PC-9 (cell line): ENCODE results near the gene NF1. TPM values are rescaled to one million over a fixed set of nuclear protein-coding genes. Genes with fewer than 3 reads are reported as not detected.
A peak's percentile ranks its signal among the peaks of the same experiment; 100 is the strongest.

Source experiments
- BruUV-seq: library from RNA; stranded (reverse); fragments of 400-500 nt; replicated peaks from 2 replicates; lab custom pipeline; 2021; lab: Mats Ljungman, UMichigan
- CTCF ChIA-PET: fragments of 300-600 bp; sonication (Branson Sonifier 250); formaldehyde crosslinking; loops from one replicate; lab custom pipeline; 2022; ENCODE audit warnings: antibody characterized with exemption; lab: Charles Lee
- POLR2A ChIA-PET: fragments of 300-600 bp; sonication (Branson Sonifier 250); formaldehyde crosslinking; loops from one replicate; lab custom pipeline; 2022; ENCODE audit warnings: antibody characterized with exemption; ENCODE audit not compliant: unreplicated experiment; lab: Charles Lee
- DNase-seq, 2 experiments: peaks; one replicate each; pipeline versions ENCODE4 v3.0.0 to v3.0.0-alpha.2; 2015 to 2022; ENCODE audit warnings: mixed read lengths in 1 of 2
- H2AFZ ChIP-seq: fragments of 200-600 bp; sonication (generic); 2 replicates; pipeline ENCODE4 v1.8.1; 2017; ENCODE audit warnings: antibody characterized with exemption
- H3F3A ChIP-seq: fragments of 200-600 bp; sonication (generic); 2 replicates; pipeline ENCODE4 v1.8.1; 2017; ENCODE audit warnings: antibody characterized with exemption, mild to moderate bottlenecking, low read depth; ENCODE audit not compliant: insufficient read depth
- H3K27ac ChIP-seq: fragments of 200-600 bp; sonication (generic); 2 replicates; pipeline ENCODE4 v1.6.1; 2016; ENCODE audit warnings: mixed run types
- H3K27me3 ChIP-seq: fragments of 200-600 bp; sonication (generic); 2 replicates; pipeline ENCODE4 v1.6.1; 2016; ENCODE audit warnings: low read depth, mixed run types; ENCODE audit not compliant: insufficient read depth
- H3K36me3 ChIP-seq: fragments of 200-600 bp; sonication (generic); 2 replicates; pipeline ENCODE4 v1.6.1; 2016; ENCODE audit warnings: low read depth, mixed run types
- H3K4me1 ChIP-seq: fragments of 200-600 bp; sonication (generic); replicated peaks from 2 replicates; pipeline ENCODE4 v1.6.1; 2016; ENCODE audit warnings: mixed run types; ENCODE audit not compliant: insufficient read depth
- H3K4me2 ChIP-seq: fragments of 200-600 bp; sonication (generic); 2 replicates; pipeline ENCODE4 v1.6.1; 2017; ENCODE audit warnings: mixed run types
- H3K4me3 ChIP-seq: fragments of 200-600 bp; sonication (generic); 2 replicates; pipeline ENCODE4 v1.6.1; 2016; ENCODE audit warnings: mixed run types
- H3K79me2 ChIP-seq: fragments of 200-600 bp; sonication (generic); 2 replicates; pipeline ENCODE4 v1.6.1; 2017; ENCODE audit warnings: low read depth, mixed run types
- H3K9me2 ChIP-seq: fragments of 200-600 bp; sonication (generic); 2 replicates; pipeline ENCODE4 v1.8.1; 2017; ENCODE audit warnings: mild to moderate bottlenecking; ENCODE audit not compliant: insufficient read depth
- H3K9me3 ChIP-seq: fragments of 200-600 bp; sonication (generic); 2 replicates; pipeline ENCODE4 v1.8.1; 2016; ENCODE audit warnings: low read depth; ENCODE audit not compliant: insufficient read depth
- H4K20me1 ChIP-seq: fragments of 200-600 bp; sonication (generic); 2 replicates; pipeline ENCODE4 v1.8.1; 2017; ENCODE audit not compliant: insufficient read depth
- CTCF ChIP-seq: fragments of 200-600 bp; sonication (generic); conservative IDR thresholded peaks from 2 replicates; pipeline ENCODE4 v1.6.1; 2017; ENCODE audit warnings: mixed run types, antibody characterized with exemption, mild to moderate bottlenecking, moderate library complexity
- EZH2 ChIP-seq: fragments of 200-600 bp; sonication (generic); IDR thresholded peaks from 2 replicates; pipeline ENCODE4 v1.8.0; 2017; ENCODE audit warnings: antibody characterized with exemption, low read depth
- intact Hi-C: fragments of 100-400 bp; cut with micrococcal nuclease; formaldehyde crosslinking; loops from one replicate; pipeline ENCODE4 v1.10.0; 2022; ENCODE audit not compliant: unreplicated experiment
- total RNA-seq: library from RNA; stranded (reverse); gene quantifications from 2 replicates; pipeline ENCODE4 v1.2.3, GENCODE V29; 2021

The NF1 gene
- total RNA-seq, 1 experiment from 2014 or later, result 61.0 TPM

DNA sequence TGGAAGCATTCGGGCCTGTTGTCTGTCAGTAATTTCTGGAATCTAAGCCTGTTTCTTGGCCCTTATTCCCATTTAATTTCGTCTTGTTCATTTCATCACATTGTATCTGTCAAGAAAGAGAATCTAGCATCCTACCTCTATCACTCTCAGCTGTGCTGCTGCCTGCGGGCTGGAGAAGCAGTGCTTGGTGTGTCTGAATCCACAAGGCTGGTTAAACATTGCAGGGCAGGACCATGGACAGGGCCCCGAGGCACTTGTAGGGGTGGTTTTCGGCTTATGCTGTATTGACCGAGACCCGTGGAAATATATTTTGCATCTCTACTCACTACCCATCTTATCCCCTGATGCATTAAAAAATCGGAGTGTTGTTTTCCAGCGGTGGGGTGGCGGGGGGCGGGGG, 299.8 kb downstream of the NF1 start:
- Histone ChIP-seq H3K4me3 (no peak overlapping the region), H3K36me3 (no peaks in the 10 kb centered on the region), H3K27me3 (no peaks in the 10 kb centered on the region), H3F3A (no peaks in the 10 kb centered on the region), H2AFZ (no peak overlapping the region), H3K4me2 (no peak overlapping the region), H4K20me1 (no peaks in the 10 kb centered on the region), H3K4me1 (no peaks in the 10 kb centered on the region), H3K27ac (no peak overlapping the region), H3K79me2 (no peaks in the 10 kb centered on the region), H3K9me3 (no peaks in the 10 kb centered on the region), H3K9me2 (no peaks in the 10 kb centered on the region)
- ChIA-PET CTCF (no interaction called here), POLR2A (no interaction called here)
- peak in 1 of 2 experiments; percentile 45 for DNase-seq
- intact Hi-C loops, result no loop called here
- BruUV-seq, result no TSS peak
- no peak for TF ChIP-seq CTCF
- no peak for TF ChIP-seq EZH2

DNA sequence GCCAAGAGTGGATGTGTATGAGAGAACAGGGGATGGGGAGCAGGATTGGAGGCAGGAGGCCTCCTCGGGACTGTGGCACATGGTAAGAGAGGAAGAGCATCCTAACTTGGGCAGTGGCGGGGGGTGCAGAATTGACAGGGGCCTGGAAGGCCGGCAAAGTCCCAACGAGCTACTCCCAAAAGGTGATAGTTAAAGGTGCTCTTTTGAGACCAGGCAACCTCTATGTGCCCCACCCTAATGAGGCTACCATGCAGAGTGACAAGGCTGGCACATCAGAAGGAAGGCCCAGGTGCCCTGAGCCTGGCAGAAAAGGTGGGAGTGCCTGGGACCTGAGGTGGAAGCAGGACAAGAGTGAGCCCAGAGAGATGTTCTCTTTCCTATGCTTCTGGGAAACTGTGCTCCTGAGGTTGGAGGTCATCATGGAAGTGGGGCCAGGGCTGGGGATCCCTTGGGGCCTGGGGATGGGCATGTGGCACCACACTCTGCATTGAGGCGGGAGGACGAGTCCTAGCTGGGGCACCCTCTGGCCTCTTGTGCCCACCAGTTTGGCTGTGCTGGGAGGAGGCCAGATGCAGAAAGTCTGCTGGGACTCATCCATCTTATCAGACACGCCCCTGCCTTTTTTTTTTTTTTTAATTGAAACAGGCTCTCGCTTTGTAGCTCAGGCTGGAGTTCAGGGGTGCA, 302.6 kb downstream of the NF1 start:
- Histone ChIP-seq H3K4me3 (no peak overlapping the region), H3K27me3 (no peaks in the 10 kb centered on the region), H3F3A (no peaks in the 10 kb centered on the region), H3K9me3 (no peaks in the 10 kb centered on the region), H3K9me2 (no peaks in the 10 kb centered on the region), H3K36me3 (no peaks in the 10 kb centered on the region), H4K20me1 (no peaks in the 10 kb centered on the region), H3K4me1 (no peaks in the 10 kb centered on the region), H2AFZ (no peak overlapping the region), H3K4me2 (no peak overlapping the region), H3K27ac (no peak overlapping the region), H3K79me2 (no peaks in the 10 kb centered on the region)
- intact Hi-C loops, result no loop called here
- TF ChIP-seq CTCF, result no peak
- no peak for TF ChIP-seq EZH2
- ChIA-PET POLR2A (no interaction called here), CTCF (interaction anchor here (0.6 kb wide), 1 partner anchor 443 kb away, joined by 5 read pairs; no protein-coding TSS in a partner anchor)
- no peak for DNase-seq
- no TSS peak for BruUV-seq

- ChIA-PET POLR2A (no interaction called here), CTCF (interaction anchor here (0.6 kb wide), 1 partner anchor 514 kb away, joined by 4 read pairs; no protein-coding TSS in a partner anchor)
- BruUV-seq, result no TSS peak
Observed at GRCh38 chr17:31398381-31399311, 303.9 kb downstream of the NF1 start.

More at GRCh38 chr17:31398381-31399311, 303.9 kb downstream of the NF1 start:
- Histone ChIP-seq H3K27me3 (no peaks in the 10 kb centered on the region), H3K79me2 (no peaks in the 10 kb centered on the region), H2AFZ (no peak overlapping the region), H3K9me2 (no peaks in the 10 kb centered on the region), H3F3A (no peaks in the 10 kb centered on the region), H3K4me3 (no peak overlapping the region), H3K4me1 (no peaks in the 10 kb centered on the region), H3K36me3 (no peaks in the 10 kb centered on the region), H4K20me1 (no peaks in the 10 kb centered on the region), H3K27ac (no peak overlapping the region), H3K9me3 (no peaks in the 10 kb centered on the region), H3K4me2 (no peak overlapping the region)
- intact Hi-C loops, result no loop called here
- DNase-seq, result no peak
- TF ChIP-seq CTCF, result no peak
- TF ChIP-seq EZH2, result no peak
